K562 treated with DMSO at 1 percent for 24 hours (cell line): ENCODE data around the gene EYS. TPM values are rescaled to one million over a fixed set of nuclear protein-coding genes. Genes with fewer than 3 reads are reported as not detected.

Source experiments
- total RNA-seq: library from RNA; unstranded; fragments of 300-600 nt; gene quantifications from 2 replicates; pipeline ENCODE4 v1.2.3, GENCODE V29; 2022; ENCODE audit warnings: low read depth; ENCODE audit not compliant: insufficient read depth

EYS gene
- total RNA-seq: 0.06 TPM in 1 of 2 replicates, not detected in the other

GRCh38 chr6:65707126-65707826, at the start of gene EYS:
Gene EYS, minus strand, starts transcription at chr6:65707226. Its CDS starts 211,816 bp downstream, at chr6:65495410.

